B cell (primary cell): ENCODE data around the gene TOGARAM1. TPM values are rescaled to one million over a fixed set of nuclear protein-coding genes. Genes with fewer than 3 reads are reported as not detected.

Experiments used
- ATAC-seq: fragments of 200-7000 bp; cut with Tn5 transposase; one replicate; pipeline ENCODE4 v1.10.0; 2021; ENCODE audit warnings: low read depth, mild to moderate bottlenecking, moderate number of reproducible peaks, moderate library complexity
- CTCF ChIA-PET: fragments of 350-600 bp; sonication (Branson Sonifier 250); formaldehyde crosslinking; loops from one replicate; lab custom pipeline; 2021; ENCODE audit warnings: antibody characterized with exemption, inconsistent platforms; lab: Charles Lee
- POLR2A ChIA-PET: fragments of 350-600 bp; sonication (Branson Sonifier 250); formaldehyde crosslinking; loops from one replicate; lab custom pipeline; 2021; ENCODE audit warnings: antibody characterized with exemption; lab: Charles Lee
- DNase-seq: peaks from one replicate; pipeline ENCODE4 v3.0.0; 2013
- H2AFZ ChIP-seq: 2 replicates; pipeline ENCODE4 v1.6.1; 2012; ENCODE audit warnings: mild to moderate bottlenecking, low read depth, low read length; ENCODE audit not compliant: insufficient read depth, poor library complexity, severe bottlenecking
- H3K27ac ChIP-seq, 2 donors: 1 replicate in 1 of 2; 2 replicates in 1 of 2; pipeline ENCODE4 v1.5.1; 2012 to 2013; ENCODE audit warnings: low read length in 2 of 2, mild to moderate bottlenecking in 2 of 2, moderate library complexity in 1 of 2
- H3K27me3 ChIP-seq, 4 experiments: fragments of 200-600 bp in 1 of 4; sonication (generic) in 1 of 4; replicated peaks in 1 of 4; 1 replicate in 2 of 4; 2 replicates in 2 of 4; pipeline versions ENCODE4 v1.6.1 to v1.7.0; 2013 to 2016; ENCODE audit warnings: low read length in 3 of 4, mild to moderate bottlenecking in 2 of 4, mixed read lengths in 1 of 4, moderate library complexity in 1 of 4; ENCODE audit not compliant: insufficient read depth in 4 of 4, control insufficient read depth in 3 of 4; ENCODE audit errors: control extremely low read depth in 1 of 4
- H3K36me3 ChIP-seq, 2 experiments: replicated peaks in 1 of 2; 1 replicate in 1 of 2; 2 replicates in 1 of 2; pipeline versions ENCODE4 v1.6.1 to v1.7.1; 2013; ENCODE audit warnings: low read length in 1 of 2; ENCODE audit not compliant: insufficient read depth in 2 of 2, control insufficient read depth in 1 of 2; ENCODE audit errors: control extremely low read depth in 1 of 2, extremely low read depth in 1 of 2
- H3K4me1 ChIP-seq, 2 donors: fragments of 200-600 bp in 1 of 2; sonication (generic) in 1 of 2; 1 replicate in 1 of 2; 2 replicates in 1 of 2; pipeline versions ENCODE4 v1.5.1 to v1.6.1; 2013 to 2017; ENCODE audit warnings: low read length in 2 of 2; ENCODE audit not compliant: control insufficient read depth in 2 of 2, insufficient read depth in 2 of 2
- H3K4me2 ChIP-seq: replicated peaks from 2 replicates; pipeline ENCODE3; 2012; ENCODE audit warnings: mild to moderate bottlenecking, low read depth, low read length; ENCODE audit not compliant: poor library complexity, severe bottlenecking
- H3K4me3 ChIP-seq, 5 experiments: fragments of 200-600 bp in 1 of 5; sonication (generic) in 1 of 5; 1 replicate in 3 of 5; 2 replicates in 2 of 5; pipeline versions ENCODE4 v1.5.1 to v1.7.0; 2011 to 2016; ENCODE audit warnings: low read length in 4 of 5, mild to moderate bottlenecking in 4 of 5, low read depth in 2 of 5, control low read depth in 1 of 5, moderate library complexity in 1 of 5; ENCODE audit not compliant: insufficient read depth in 1 of 5; ENCODE audit errors: control extremely low read depth in 1 of 5, extremely low read depth in 1 of 5
- H3K79me2 ChIP-seq: fragments of 200-600 bp; sonication (generic); one replicate; pipeline ENCODE4 v1.6.0; 2016; ENCODE audit warnings: low read length; ENCODE audit not compliant: control insufficient read depth, insufficient read depth
- H3K9ac ChIP-seq: fragments of 200-600 bp; sonication (generic); 2 replicates; pipeline ENCODE4 v1.6.1; 2017; ENCODE audit warnings: mild to moderate bottlenecking, low read length, moderate library complexity
- H3K9me3 ChIP-seq, 3 donors: one replicate each; pipeline versions ENCODE4 v1.6.1 to v1.7.1; 2013; ENCODE audit warnings: low read length in 2 of 3; ENCODE audit not compliant: control insufficient read depth in 2 of 3, insufficient read depth in 1 of 3; ENCODE audit errors: control extremely low read depth in 1 of 3
- H4K20me1 ChIP-seq: 2 replicates; pipeline ENCODE4 v1.6.0; 2012; ENCODE audit warnings: mild to moderate bottlenecking, low read length; ENCODE audit not compliant: insufficient read depth, control insufficient read depth, poor library complexity, severe bottlenecking
- H3K27ac Mint-ChIP-seq: one replicate; pipeline ENCODE4 v1.8.0; 2021; ENCODE audit warnings: mixed read lengths
- H3K27me3 Mint-ChIP-seq: one replicate; pipeline ENCODE4 v1.8.0; 2021; ENCODE audit warnings: mixed read lengths
- H3K4me1 Mint-ChIP-seq: one replicate; pipeline ENCODE4 v1.8.0; 2021; ENCODE audit warnings: mixed read lengths
- H3K4me3 Mint-ChIP-seq: one replicate; pipeline ENCODE4 v1.8.0; 2021; ENCODE audit warnings: mixed read lengths
- H3K9me3 Mint-ChIP-seq: one replicate; pipeline ENCODE4 v1.8.0; 2022; ENCODE audit warnings: mixed read lengths; ENCODE audit not compliant: insufficient read depth
- EZH2 ChIP-seq: IDR thresholded peaks from 2 replicates; pipeline ENCODE4 v1.6.1; 2012; ENCODE audit warnings: borderline replicate concordance, low read depth, mild to moderate bottlenecking, moderate library complexity, low read length; ENCODE audit not compliant: insufficient read depth, poor library complexity, severe bottlenecking
- WGBS: methylation state at CpG from one replicate; pipeline ENCODE4 v1.1.5; 2013; ENCODE audit warnings: missing lambda C conversion rate; ENCODE audit not compliant: insufficient coverage; 5-methylcytosine and 5-hydroxymethylcytosine counted together
- intact Hi-C: fragments of 100-400 bp; cut with micrococcal nuclease; formaldehyde crosslinking; loops from one replicate; pipeline ENCODE4 v1.10.0; 2022
- polyA plus RNA-seq: library from polyadenylated mRNA; depleted of rRNA; stranded (reverse); fragments of >200 nt; gene quantifications from 2 replicates; pipeline ENCODE4 v1.2.3, GENCODE V29; 2012
- total RNA-seq, 2 donors: library from RNA; stranded (reverse); fragments of 120-200 nt in 1 of 2; gene quantifications; 1 replicate in 1 of 2; 2 replicates in 1 of 2; pipeline versions ENCODE4 v1.2.3 to v1.2.4, GENCODE V29; 2013 to 2022
- TF ChIP-seq, protein P1 (sequence below): fragments of 200-600 bp; IDR thresholded peaks from one replicate; pipeline ENCODE4 v1.8.0; 2022; ENCODE audit warnings: antibody characterized with exemption, mild to moderate bottlenecking

The TOGARAM1 gene
- total and polyA plus RNA-seq, 2 donors (not counting 1 experiment from before 2014, with no cell fraction given), result 3.4 to 23.9 TPM

DNA sequence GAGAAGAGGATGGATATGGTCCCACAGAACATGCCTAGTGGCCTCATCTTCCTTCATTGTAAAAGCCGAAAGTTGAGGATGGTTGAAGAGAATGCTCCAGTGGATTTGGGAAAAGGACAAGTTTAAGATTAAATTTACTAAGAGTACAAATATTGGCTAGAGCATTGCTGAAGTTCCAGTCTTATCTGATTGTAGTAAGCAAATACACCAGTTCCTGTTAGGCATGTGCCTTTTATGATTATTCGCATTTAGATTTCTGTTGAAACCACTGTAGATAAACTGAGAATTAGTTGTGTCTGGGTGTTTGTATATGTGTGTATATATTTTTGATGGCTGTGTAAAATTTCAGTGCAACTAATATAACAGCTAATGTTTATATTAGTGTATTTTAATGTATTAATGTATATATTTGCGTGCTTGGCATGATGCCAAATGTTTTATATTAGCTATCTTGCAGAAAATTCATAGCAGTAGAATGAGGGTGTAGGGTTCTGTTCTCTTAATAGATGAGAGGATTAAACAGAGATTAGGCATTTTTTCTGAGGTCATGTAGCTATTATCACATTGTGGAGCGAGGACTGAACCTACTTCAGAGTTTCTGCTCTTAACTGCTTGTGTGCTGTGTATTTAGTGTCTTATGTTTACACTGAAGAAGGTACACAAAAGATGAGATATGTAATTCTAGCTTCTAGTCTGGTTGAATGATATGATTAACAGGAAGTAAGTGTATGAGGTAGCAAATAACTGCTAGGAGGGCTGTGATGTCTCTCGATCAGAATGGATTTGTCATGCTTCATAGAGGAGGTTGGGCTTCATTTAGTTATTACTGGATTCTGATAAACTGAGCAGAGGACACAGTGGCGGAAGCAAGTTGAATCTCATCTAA is 151.1 kb downstream of the TOGARAM1 start:
- intact Hi-C loops, result no loop called here
- Histone ChIP-seq H3K4me1 (no peaks in the 10 kb centered on the region), H3K79me2 (no peaks in the 10 kb centered on the region), H4K20me1 (no peaks in the 10 kb centered on the region), H2AFZ (no peak overlapping the region), H3K4me2 (no peak overlapping the region), H3K27ac (no peak overlapping the region), H3K4me3 (no peak overlapping the region), H3K9ac (no peak overlapping the region), H3K27me3 (no peaks in the 10 kb centered on the region), H3K36me3 (peaks cover 20 to 65% of the 10 kb centered on the region in 2 experiments), H3K9me3 (no peaks in the 10 kb centered on the region)
- 98% methylated on average over 4 of the region's 6 CpGs for whole genome bisulfite sequencing
- Mint-ChIP-seq H3K9me3 (no peaks in the 10 kb centered on the region), H3K27ac (peak overlapping the region; percentile 0), H3K4me1 (no peaks in the 10 kb centered on the region), H3K4me3 (no peak overlapping the region), H3K27me3 (no peaks in the 10 kb centered on the region)
- TF ChIP-seq, protein P1, sequence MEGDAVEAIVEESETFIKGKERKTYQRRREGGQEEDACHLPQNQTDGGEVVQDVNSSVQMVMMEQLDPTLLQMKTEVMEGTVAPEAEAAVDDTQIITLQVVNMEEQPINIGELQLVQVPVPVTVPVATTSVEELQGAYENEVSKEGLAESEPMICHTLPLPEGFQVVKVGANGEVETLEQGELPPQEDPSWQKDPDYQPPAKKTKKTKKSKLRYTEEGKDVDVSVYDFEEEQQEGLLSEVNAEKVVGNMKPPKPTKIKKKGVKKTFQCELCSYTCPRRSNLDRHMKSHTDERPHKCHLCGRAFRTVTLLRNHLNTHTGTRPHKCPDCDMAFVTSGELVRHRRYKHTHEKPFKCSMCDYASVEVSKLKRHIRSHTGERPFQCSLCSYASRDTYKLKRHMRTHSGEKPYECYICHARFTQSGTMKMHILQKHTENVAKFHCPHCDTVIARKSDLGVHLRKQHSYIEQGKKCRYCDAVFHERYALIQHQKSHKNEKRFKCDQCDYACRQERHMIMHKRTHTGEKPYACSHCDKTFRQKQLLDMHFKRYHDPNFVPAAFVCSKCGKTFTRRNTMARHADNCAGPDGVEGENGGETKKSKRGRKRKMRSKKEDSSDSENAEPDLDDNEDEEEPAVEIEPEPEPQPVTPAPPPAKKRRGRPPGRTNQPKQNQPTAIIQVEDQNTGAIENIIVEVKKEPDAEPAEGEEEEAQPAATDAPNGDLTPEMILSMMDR, result no peak
- TF ChIP-seq EZH2, result no peak
- DNase-seq (no peak), ATAC-seq (no peak)
- CTCF ChIA-PET, result no interaction called here
- POLR2A ChIA-PET, result no interaction called here

DNA sequence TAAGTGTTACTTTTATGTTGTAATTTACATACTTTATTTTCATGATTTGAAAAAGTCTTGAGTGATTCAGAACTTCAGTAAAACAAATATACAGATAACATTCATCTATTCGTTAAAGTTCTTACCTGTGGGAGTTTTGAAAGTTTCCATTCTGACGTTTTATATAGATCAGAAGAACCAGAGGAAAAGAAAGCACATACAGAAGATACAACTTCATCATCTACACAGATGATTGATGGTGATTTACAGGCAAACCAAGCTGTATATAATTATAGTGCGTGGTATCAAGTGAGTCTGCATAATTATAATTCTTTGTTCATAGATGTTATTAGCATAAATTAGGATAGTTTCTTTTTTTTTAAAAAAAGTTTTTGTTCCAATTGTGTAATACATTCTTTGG is 152.3 kb downstream of the TOGARAM1 start:
- Histone ChIP-seq H3K9me3 (no peaks in the 10 kb centered on the region), H3K79me2 (no peaks in the 10 kb centered on the region), H3K27ac (no peak overlapping the region), H3K4me1 (no peaks in the 10 kb centered on the region), H3K9ac (no peak overlapping the region), H3K4me2 (no peak overlapping the region), H2AFZ (no peak overlapping the region), H3K27me3 (no peaks in the 10 kb centered on the region), H3K4me3 (no peak overlapping the region), H4K20me1 (no peaks in the 10 kb centered on the region), H3K36me3 (peaks cover 20 to 60% of the 10 kb centered on the region in 2 experiments)
- TF ChIP-seq EZH2, result no peak
- TF ChIP-seq, protein P1, result no peak
- Mint-ChIP-seq H3K4me3 (no peak overlapping the region), H3K4me1 (no peaks in the 10 kb centered on the region), H3K27me3 (no peaks in the 10 kb centered on the region), H3K27ac (no peak overlapping the region), H3K9me3 (no peaks in the 10 kb centered on the region)
- DNase-seq, result no peak
- ATAC-seq, result no peak
- no CpG with 5 or more reads among the region's 3 CpGs for WGBS
- intact Hi-C loops, result no loop called here
- ChIA-PET CTCF (no interaction called here), POLR2A (no interaction called here)
